T-helper 2 cell treated with Interferon-gamma antibody and Interleukin-4, amounts not matched to agents 100 ng/mL and 5 ng/mL, for 36 hours (primary cell): Measurements from ENCODE around the gene NEU2. TPM values are rescaled to one million over a fixed set of nuclear protein-coding genes. Genes with fewer than 3 reads are reported as not detected.

Source experiments
- intact Hi-C: fragments of 100-400 bp; cut with micrococcal nuclease; formaldehyde crosslinking; loops from one replicate; pipeline ENCODE4 v1.15.1; 2023
- total RNA-seq: library from RNA; stranded (reverse); gene quantifications from 2 replicates; pipeline ENCODE4 v1.2.3, GENCODE V29; 2022

NEU2 gene
- total RNA-seq, 1 donor from 2014 or later, result not detected

- intact Hi-C loops, result no loop called here
These were observed 42.9 kb downstream of the NEU2 start for GRCh38 chr2:233075141-233075965.

DNA sequence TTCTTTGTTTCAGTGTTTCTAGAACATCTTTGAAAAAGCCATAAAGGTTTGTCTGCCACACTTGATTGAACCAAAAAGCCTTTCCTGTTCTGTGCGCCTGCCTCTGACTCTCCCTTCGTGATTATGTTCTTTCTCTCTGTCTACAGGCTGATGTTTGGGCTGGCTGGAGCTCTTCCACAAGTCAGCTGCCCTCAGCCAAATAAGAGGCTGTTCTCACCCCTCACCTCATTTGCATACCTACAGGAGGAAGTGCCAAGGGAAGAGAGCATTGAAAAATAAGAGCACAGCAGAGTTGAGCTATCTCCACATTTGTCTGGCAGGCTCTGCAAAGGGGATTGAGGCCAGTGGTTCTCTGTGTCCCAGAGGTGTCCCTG, 43.5 kb downstream of the NEU2 start:
- intact Hi-C loops, result no loop called here

GRCh38 chr2:233076749-233077148, 44.3 kb downstream of the NEU2 start:
- intact Hi-C loops, result no loop called here

- intact Hi-C loops, result no loop called here
These were observed 47.0 kb downstream of the NEU2 start for GRCh38 chr2:233079473-233079877.

DNA sequence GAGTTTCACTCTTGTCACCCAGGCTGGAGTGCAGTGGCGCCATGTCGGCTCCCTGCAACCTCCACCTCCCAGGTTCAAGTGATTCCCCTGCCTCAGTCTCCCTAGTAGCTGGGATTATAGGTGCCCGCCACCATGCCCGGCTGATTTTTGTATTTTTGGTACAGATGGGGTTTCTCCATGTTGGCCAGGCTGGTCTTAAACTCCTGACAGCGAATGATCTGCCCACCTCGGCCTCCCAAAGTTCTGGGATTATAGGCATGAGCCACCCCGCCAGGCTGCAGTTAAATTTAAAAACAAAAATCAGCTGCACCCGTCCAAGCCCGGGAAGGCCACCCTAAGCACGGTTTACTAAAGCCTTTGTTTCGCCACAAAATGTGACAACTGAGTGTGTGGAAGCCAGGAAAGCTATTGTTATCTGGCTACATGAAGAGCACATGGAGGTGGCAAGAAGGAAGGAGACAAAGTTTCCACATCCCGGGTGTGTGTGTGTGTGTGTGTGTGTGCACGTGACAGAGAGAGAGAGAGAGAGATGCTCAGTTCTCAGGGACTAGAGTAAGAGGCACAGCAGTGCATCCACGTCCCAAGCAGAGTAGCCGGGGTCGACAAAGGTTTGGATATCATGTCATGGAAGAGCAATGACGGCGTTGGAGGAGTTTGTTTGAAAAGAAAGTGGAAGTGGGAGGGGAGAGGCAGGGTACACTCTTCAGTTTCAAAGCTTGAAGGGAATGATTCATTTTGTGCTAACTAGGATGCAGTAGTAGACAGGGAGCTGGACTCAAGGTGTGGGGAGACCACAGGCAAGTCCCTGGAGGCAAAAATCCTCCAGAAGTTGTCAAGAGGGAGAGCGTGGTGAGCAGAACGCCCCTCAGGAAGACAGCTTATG, 47.7 kb downstream of the NEU2 start:
- intact Hi-C loops, result loop anchor here (2.0 to 5.0 kb wide), 5 partner anchors 152 to 298 kb away; partner anchors contain the start of gene ATG16L1

- intact Hi-C loops, result loop anchor here (1.0 to 5.0 kb wide), 6 partner anchors 21 to 299 kb away; partner anchors contain the start of genes ATG16L1 and INPP5D
These were observed 48.4 kb downstream of the NEU2 start for GRCh38 chr2:233080836-233081229.

DNA sequence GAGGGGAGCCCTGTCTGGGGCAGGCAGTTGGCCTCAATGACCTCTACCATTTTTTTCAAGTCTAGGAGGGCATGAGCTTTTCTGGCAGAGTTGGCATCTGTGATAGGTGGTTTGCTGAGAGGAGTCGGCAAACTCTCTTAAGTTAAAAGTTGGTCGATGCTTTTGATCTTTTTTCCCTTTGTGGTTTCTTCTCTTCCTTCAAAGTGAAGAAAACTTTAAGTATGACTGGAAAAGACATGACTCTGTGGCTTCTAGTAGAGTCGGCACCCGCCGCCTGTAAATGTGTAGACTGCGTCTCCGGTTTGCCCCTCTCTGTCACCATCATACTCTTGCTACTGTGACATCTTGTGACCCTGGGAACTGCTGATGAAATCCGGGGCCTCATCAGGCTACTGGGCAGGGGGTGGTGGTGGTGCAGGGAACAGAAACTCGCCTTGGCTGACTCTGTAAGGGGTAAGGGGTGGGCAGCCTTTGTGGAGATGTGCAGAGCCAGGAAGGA, 48.8 kb downstream of the NEU2 start:
- intact Hi-C loops, result loop anchor here (1.0 to 5.0 kb wide), 6 partner anchors 21 to 299 kb away; partner anchors contain the start of genes ATG16L1 and INPP5D

- intact Hi-C loops, result loop anchor here (1.0 to 5.0 kb wide), 6 partner anchors 21 to 299 kb away; partner anchors contain the start of genes ATG16L1 and INPP5D
These were observed 49.3 kb downstream of the NEU2 start for GRCh38 chr2:233081731-233082221.

DNA sequence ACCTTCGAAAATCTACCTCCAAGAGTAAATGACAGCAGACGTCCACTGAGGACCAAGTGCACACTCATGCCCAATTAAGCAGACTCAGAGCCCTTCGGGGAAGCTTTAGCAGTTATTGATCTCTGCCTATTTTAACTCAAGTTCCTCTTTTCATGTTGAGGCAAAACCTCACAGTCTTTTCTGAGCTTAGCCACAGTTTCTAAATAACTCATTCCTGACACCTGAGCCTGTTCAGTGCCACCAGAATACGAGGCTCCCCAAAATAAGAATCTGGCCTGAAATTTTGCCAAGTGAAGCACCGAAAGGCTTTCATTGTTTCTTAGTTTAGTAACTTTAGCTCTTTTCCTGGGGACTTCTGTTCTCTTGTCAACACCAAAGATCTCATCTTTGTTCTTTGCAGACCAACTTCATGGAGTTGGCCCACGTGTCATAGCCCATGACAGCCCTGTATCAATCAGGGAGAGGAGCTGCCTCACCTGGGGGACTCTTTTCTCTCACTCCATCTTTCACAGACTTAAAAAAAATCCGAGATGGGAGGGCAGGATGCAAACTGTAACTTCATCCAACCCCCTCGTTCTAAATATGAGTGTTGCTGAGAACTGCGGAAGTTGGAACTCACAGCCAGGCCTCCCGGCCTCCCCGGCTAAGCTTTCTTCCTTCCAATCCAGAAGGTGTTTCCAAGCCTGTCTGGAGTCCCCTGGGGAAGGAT, 49.9 kb downstream of the NEU2 start:
- intact Hi-C loops, result loop anchor here (5.0 kb wide), 4 partner anchors 150 to 300 kb away; no protein-coding TSS in a partner anchor

DNA sequence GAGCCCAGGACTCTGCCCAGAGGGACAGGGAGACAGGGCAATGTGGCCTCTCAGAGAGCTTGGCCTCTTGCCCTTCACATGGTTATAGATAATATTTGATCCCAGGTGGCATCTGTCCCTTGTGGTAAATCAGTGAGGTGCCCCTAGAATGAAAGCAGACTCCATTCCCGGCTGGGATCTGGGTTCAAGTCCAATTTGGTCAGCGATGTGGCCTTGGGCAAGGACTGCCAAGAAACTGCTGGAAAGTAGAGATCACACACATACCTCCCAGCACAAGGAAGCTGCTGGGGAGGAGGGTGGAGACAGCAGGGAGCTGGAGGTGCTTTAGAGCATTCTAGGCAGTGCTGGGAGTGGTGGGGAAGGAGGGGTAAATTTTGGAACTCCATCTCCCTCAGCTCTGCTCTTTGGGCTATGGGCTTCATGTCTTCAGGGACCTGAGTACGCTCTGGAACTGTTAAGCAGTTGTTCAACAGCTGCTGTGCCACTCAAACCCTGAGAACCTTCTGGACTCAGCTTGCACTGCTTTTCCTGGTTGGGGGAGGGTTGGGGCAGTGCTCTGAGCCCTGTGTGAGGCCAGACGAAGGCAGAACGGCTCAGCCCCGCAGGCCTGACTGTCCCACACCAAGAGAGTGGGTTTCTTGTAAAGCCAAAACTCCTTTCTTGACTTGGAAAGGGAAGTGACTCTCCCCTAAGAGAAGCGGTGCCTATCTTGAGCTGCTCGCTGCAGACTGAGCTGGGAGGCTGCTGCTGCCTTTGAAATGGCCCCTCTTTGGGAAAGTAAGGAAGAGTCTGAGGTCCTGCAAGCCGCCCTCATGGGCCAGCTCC, 50.7 kb downstream of the NEU2 start:
- intact Hi-C loops, result loop anchor here (5.0 kb wide), 4 partner anchors 149 to 301 kb away; no protein-coding TSS in a partner anchor

DNA sequence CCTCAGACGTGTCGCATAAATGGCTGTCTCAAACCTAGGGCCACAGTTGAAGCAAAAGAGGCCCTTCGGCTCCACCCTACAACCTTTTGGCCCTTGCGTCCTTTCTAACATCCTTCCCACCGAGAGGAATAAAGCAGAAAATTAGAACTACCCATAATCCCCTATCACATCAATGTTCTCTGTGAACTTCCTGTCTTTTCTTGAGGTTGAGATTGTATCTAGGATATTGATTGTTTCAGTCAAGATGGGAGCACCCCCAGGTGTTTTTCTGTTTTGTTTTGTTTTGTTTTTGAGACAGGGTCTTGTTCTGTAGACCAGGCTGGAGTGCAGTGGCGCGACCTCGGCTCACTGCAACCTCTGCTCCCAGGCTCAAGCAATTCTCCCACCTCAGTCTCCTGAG, 51.3 kb downstream of the NEU2 start:
- intact Hi-C loops, result loop anchor here (5.0 kb wide), 4 partner anchors 149 to 301 kb away; no protein-coding TSS in a partner anchor

- intact Hi-C loops, result loop anchor here (5.0 kb wide), 4 partner anchors 148 to 302 kb away; no protein-coding TSS in a partner anchor
These were observed 52.0 kb downstream of the NEU2 start for GRCh38 chr2:233084488-233084887.

Other genes with a start within 250 kb of the NEU2 start
- 1.3 and 1.6 TPM in 2 replicates for gene SNORC, start 162.4 kb upstream of the NEU2 start, total RNA-seq
- not detected in 2 replicates for gene NGEF, start 19.4 kb upstream of the NEU2 start, total RNA-seq
- gene INPP5D, start 27.7 kb downstream of the NEU2 start, total RNA-seq, result 122 and 129 TPM in 2 replicates
- gene ATG16L1, start 219.0 kb downstream of the NEU2 start, total RNA-seq, result 56.3 and 62.2 TPM in 2 replicates